IMR-90 (cell line): ENCODE data around the gene IFI30. TPM values are rescaled to one million over a fixed set of nuclear protein-coding genes. Genes with fewer than 3 reads are reported as not detected.

Experiments used
- ATAC-seq: fragments of 200-7000 bp; cut with Tn5 transposase; 2 replicates; pipeline ENCODE4 v1.9.1; 2020; ENCODE audit warnings: low read depth, mild to moderate bottlenecking, moderate library complexity
- BruUV-seq: library from RNA; stranded (reverse); fragments of 400-500 nt; replicated peaks from 2 replicates; lab custom pipeline; 2021; lab: Mats Ljungman, UMichigan
- CTCF ChIA-PET: fragments of 300-600 bp; formaldehyde crosslinking; extraction: SDS; loops from one replicate; lab custom pipeline; 2021; ENCODE audit warnings: antibody characterized with exemption; lab: Yijun Ruan, JAX
- POLR2A ChIA-PET: fragments of 300-600 bp; sonication (Branson Sonifier 250); formaldehyde crosslinking; loops from one replicate; lab custom pipeline; 2022; ENCODE audit warnings: antibody characterized with exemption; ENCODE audit not compliant: unreplicated experiment; lab: Charles Lee
- DNase-seq: peaks from one replicate; pipeline ENCODE4 v3.0.0; 2013
- H2AFZ ChIP-seq: replicated peaks from 2 replicates; pipeline ENCODE3; 2013; ENCODE audit warnings: low read length, mild to moderate bottlenecking; ENCODE audit not compliant: poor library complexity
- H2AK5ac ChIP-seq: 2 replicates; pipeline ENCODE4 v1.6.1; 2013; ENCODE audit warnings: low read depth, low read length, inconsistent platforms
- H2AK9ac ChIP-seq: replicated peaks from 2 replicates; pipeline ENCODE3; 2013; ENCODE audit warnings: mild to moderate bottlenecking, low read depth, low read length, moderate library complexity; ENCODE audit not compliant: poor library complexity
- H2BK120ac ChIP-seq: 2 replicates; pipeline ENCODE4 v1.6.1; 2013; ENCODE audit warnings: low read depth, low read length, inconsistent platforms
- H2BK15ac ChIP-seq: 3 replicates; pipeline ENCODE4 v1.6.1; 2013; ENCODE audit warnings: low read depth, low read length, inconsistent platforms
- H2BK20ac ChIP-seq: 2 replicates; pipeline ENCODE4 v1.6.1; 2013; ENCODE audit warnings: low read depth, mild to moderate bottlenecking, inconsistent platforms, low read length, moderate library complexity
- H2BK5ac ChIP-seq: 2 replicates; pipeline ENCODE4 v1.6.1; 2013; ENCODE audit warnings: mild to moderate bottlenecking, low read depth, low read length, inconsistent platforms; ENCODE audit not compliant: poor library complexity, severe bottlenecking
- H3K14ac ChIP-seq: replicated peaks from 2 replicates; pipeline ENCODE4 v1.6.1; 2013; ENCODE audit warnings: low read depth, low read length, inconsistent platforms
- H3K18ac ChIP-seq: 2 replicates; pipeline ENCODE4 v1.6.1; 2013; ENCODE audit warnings: low read depth, low read length, control low read depth
- H3K23ac ChIP-seq: 2 replicates; pipeline ENCODE4 v1.6.1; 2013; ENCODE audit warnings: low read depth, low read length, inconsistent platforms
- H3K27ac ChIP-seq: 2 replicates; pipeline ENCODE4 v1.5.1; 2013; ENCODE audit warnings: mild to moderate bottlenecking, control low read depth, low read length; ENCODE audit not compliant: insufficient read depth
- H3K27me3 ChIP-seq: 2 replicates; pipeline ENCODE4 v1.6.1; 2013; ENCODE audit warnings: low read length; ENCODE audit not compliant: control insufficient read depth, insufficient read depth
- H3K36me3 ChIP-seq: 2 replicates; pipeline ENCODE4 v1.6.1; 2013; ENCODE audit warnings: low read length, mixed read lengths; ENCODE audit not compliant: control insufficient read depth, insufficient read depth
- H3K4ac ChIP-seq: 2 replicates; pipeline ENCODE4 v1.6.1; 2013; ENCODE audit warnings: low read depth, low read length, inconsistent platforms
- H3K4me1 ChIP-seq: 2 replicates; pipeline ENCODE4 v1.6.1; 2013; ENCODE audit warnings: low read length, mixed read lengths; ENCODE audit not compliant: control insufficient read depth, insufficient read depth
- H3K4me2 ChIP-seq: 2 replicates; pipeline ENCODE4 v1.6.1; 2013; ENCODE audit warnings: low read depth, mild to moderate bottlenecking, control low read depth, low read length, moderate library complexity
- H3K4me3 ChIP-seq: 2 replicates; pipeline ENCODE4 v1.5.1; 2013; ENCODE audit warnings: low read depth, mild to moderate bottlenecking, control low read depth, low read length, moderate library complexity; ENCODE audit not compliant: insufficient read depth
- H3K56ac ChIP-seq: 2 replicates; pipeline ENCODE4 v1.6.1; 2013; ENCODE audit warnings: low read length, inconsistent platforms; ENCODE audit not compliant: insufficient read depth; ENCODE audit errors: extremely low read depth
- H3K79me1 ChIP-seq, 2 experiments: 2 replicates each; pipeline ENCODE4 v1.6.1; 2013; ENCODE audit warnings: low read length in 2 of 2, inconsistent platforms in 1 of 2, low read depth in 1 of 2
- H3K9ac ChIP-seq: 2 replicates; pipeline ENCODE4 v1.6.1; 2013; ENCODE audit warnings: low read depth, low read length, control low read depth
- H3K9me1 ChIP-seq: 2 replicates; pipeline ENCODE4 v1.6.1; 2013; ENCODE audit warnings: low read length, inconsistent platforms; ENCODE audit not compliant: insufficient read depth
- H3K9me3 ChIP-seq: 2 replicates; pipeline ENCODE4 v1.6.1; 2013; ENCODE audit warnings: low read length; ENCODE audit not compliant: control insufficient read depth, insufficient read depth
- H4K20me1 ChIP-seq: 2 replicates; pipeline ENCODE4 v1.6.1; 2013; ENCODE audit warnings: low read length, inconsistent platforms; ENCODE audit not compliant: insufficient read depth
- H4K5ac ChIP-seq: 2 replicates; pipeline ENCODE4 v1.6.1; 2013; ENCODE audit warnings: mild to moderate bottlenecking, low read depth, low read length, control low read depth
- H4K8ac ChIP-seq, 2 experiments: 2 replicates each; pipeline ENCODE4 v1.6.1; 2013; ENCODE audit warnings: low read depth in 2 of 2, low read length in 2 of 2, control low read depth in 1 of 2, inconsistent platforms in 1 of 2
- H4K91ac ChIP-seq: 2 replicates; pipeline ENCODE4 v1.6.1; 2013; ENCODE audit warnings: low read depth, low read length, inconsistent platforms; ENCODE audit not compliant: insufficient read depth
- RCOR1 ChIP-seq: IDR thresholded peaks from 2 replicates; pipeline ENCODE4 v1.6.1; 2012; ENCODE audit warnings: mild to moderate bottlenecking, low read length, improper control_type of control experiment; ENCODE audit not compliant: insufficient replicate concordance
- WGBS, 2 experiments: methylation state at CpG; one replicate each; pipeline versions ENCODE4 v1.1.5 to v1.1.7; 2013; ENCODE audit warnings: missing lambda C conversion rate in 2 of 2; ENCODE audit not compliant: insufficient read length in 1 of 2; ENCODE audit errors: extremely low coverage in 2 of 2; 5-methylcytosine and 5-hydroxymethylcytosine counted together
- dilution Hi-C: fragments of 300-500 bp; cut with HindIII; formaldehyde crosslinking; loops from one replicate; pipeline ENCODE4 v1.14.3; 2018; ENCODE audit warnings: low sequenced_read_pairs; ENCODE audit not compliant: unreplicated experiment
- in situ Hi-C: fragments of 300-500 bp; cut with MboI; formaldehyde crosslinking; loops from 3 replicates; pipeline ENCODE4 v1.14.3; 2019; ENCODE audit warnings: low sequenced_read_pairs, inconsistent platforms, mixed read lengths
- intact Hi-C: fragments of 100-400 bp; cut with micrococcal nuclease; formaldehyde crosslinking; loops from 2 replicates; pipeline ENCODE4 v1.10.0; 2022
- polyA plus RNA-seq, 3 experiments: library from polyadenylated mRNA; depleted of rRNA; stranded (reverse); fragments of >200 nt; gene quantifications; 2 replicates each; pipeline ENCODE4 v1.2.3, GENCODE V29; 2012; ENCODE audit warnings: low replicate concordance in 1 of 3
- total RNA-seq: library from RNA; depleted of rRNA; stranded (reverse); fragments of >200 nt; gene quantifications from 2 replicates; pipeline ENCODE4 v1.2.3, GENCODE V29; 2012

Gene IFI30
- total and polyA plus RNA-seq, 2 of the 4 experiments (the other 2 are of a cell fraction), result 2.3 TPM

GRCh38 chr19:18225702-18226468, 52.3 kb downstream of the IFI30 start, which contains the start of gene PDE4C:
Gene PDE4C (minus strand): TSS chr19:18226438. CDS start chr19:18226415, 23 bp downstream.
- Histone ChIP-seq H3K27ac (no peak within 1 kb of the TSS), H3K56ac (no peak within 1 kb of the TSS), H3K9me3 (no peaks in the 10 kb centered on the region), H2BK20ac (no peak within 1 kb of the TSS), H3K9ac (no peak within 1 kb of the TSS), H4K8ac (no peak within 1 kb of the TSS; a peak in 1 of 4 replicates), H3K27me3 (peaks cover 10% of the 10 kb centered on the region; the same call in 1 of the 2 replicates), H3K4ac (no peak within 1 kb of the TSS), H2BK15ac (no peak within 1 kb of the TSS), H3K36me3 (no peaks in the 10 kb centered on the region), H4K91ac (no peak within 1 kb of the TSS), H3K14ac (no peak within 1 kb of the TSS), H4K5ac (no peak within 1 kb of the TSS; the same call in 1 of the 2 replicates), H2BK120ac (no peak within 1 kb of the TSS), H2BK5ac (no peak within 1 kb of the TSS), H3K18ac (no peak within 1 kb of the TSS), H3K4me2 (no peak within 1 kb of the TSS), H3K79me1 (no peaks in the 10 kb centered on the region), H3K4me3 (no peak within 1 kb of the TSS), H2AFZ (peak within 1 kb of the TSS; percentile 96), H2AK5ac (0 out of 2 replicates have a peak within 1 kb of the TSS, but pooled peaks have one; percentile 20), H3K4me1 (peaks cover 7% of the 10 kb centered on the region), H2AK9ac (peak within 1 kb of the TSS; percentile 19), H3K23ac (no peak within 1 kb of the TSS), H3K9me1 (peaks cover 2% of the 10 kb centered on the region; the same call in 1 of the 2 replicates), H4K20me1 (no peaks in the 10 kb centered on the region)
- DNase-seq (no peak), ATAC-seq (no peak)
- POLR2A ChIA-PET, result no interaction called here
- BruUV-seq, result no TSS peak
- in situ Hi-C loops, result no loop called here
- CTCF ChIA-PET, result no interaction called here
- 8% methylated on average over 7 of the region's 51 CpGs; no CpG with 5 or more reads in 1 of the 2 experiments for WGBS, 2 experiments
- dilution Hi-C loops, result no loop called here
- intact Hi-C loops, result no loop called here
- TF ChIP-seq RCOR1, result no peak
